ENCODE data around the gene TPRG1. TPM values are rescaled to one million over a fixed set of nuclear protein-coding genes. Genes with fewer than 3 reads are reported as not detected.

The TPRG1 gene
- total RNA-seq, 1 experiment from 2014 or later: 1.0 TPM

- BruUV-seq (replicated peaks): no TSS peak
- no peaks in the 10 kb centered on the region for H3K36me3 ChIP-seq (ENCODE audit: insufficient read depth, low read length, poor library complexity, severe bottlenecking)
- no peak for DNase-seq (ENCODE audit: low spot score)
- TF ChIP-seq EZH2 (IDR thresholded peaks at IDR 0.05; ENCODE audit: borderline replicate concordance, low read depth, low read length, poor library complexity, severe bottlenecking): no peak
- no peak for TF ChIP-seq CTCF (conservative IDR thresholded peaks at IDR 0.05; ENCODE audit: low read depth, low read length)
- intact Hi-C loops (cut with micrococcal nuclease; ENCODE audit: unreplicated experiment): no loop called here
- no peaks in the 10 kb centered on the region for H3K27me3 ChIP-seq (replicated peaks; ENCODE audit: insufficient read depth, low read depth, low read length, poor library complexity)
- ChIA-PET CTCF (no interaction called here), POLR2A (ENCODE audit: low non-redundant PET) (no interaction called here)
- H3K4me3 ChIP-seq (ENCODE audit: low read depth, low read length, poor library complexity, severe bottlenecking): no peak overlapping the region
- H3K9me3 ChIP-seq (ENCODE audit: low read depth, low read length, poor library complexity, severe bottlenecking): no peaks in the 10 kb centered on the region
- H3K27ac ChIP-seq (ENCODE audit: low read depth, low read length, poor library complexity, severe bottlenecking): no peak overlapping the region
- peaks cover 33% of the 10 kb centered on the region for H3K4me1 ChIP-seq (ENCODE audit: insufficient read depth, low read length, poor library complexity, severe bottlenecking)
These were observed 139.8 kb downstream of the TPRG1 start for GRCh38 chr3:189311521-189311920.

- no peaks in the 10 kb centered on the region for H3K36me3 ChIP-seq (ENCODE audit: insufficient read depth, low read length, poor library complexity, severe bottlenecking)
- H3K9me3 ChIP-seq (ENCODE audit: low read depth, low read length, poor library complexity, severe bottlenecking): no peaks in the 10 kb centered on the region
- TF ChIP-seq EZH2 (IDR thresholded peaks at IDR 0.05; ENCODE audit: borderline replicate concordance, low read depth, low read length, poor library complexity, severe bottlenecking) (no peak), CTCF (conservative IDR thresholded peaks at IDR 0.05; ENCODE audit: low read depth, low read length) (no peak)
- H3K4me3 ChIP-seq (ENCODE audit: low read depth, low read length, poor library complexity, severe bottlenecking): no peak overlapping the region
- H3K4me1 ChIP-seq (ENCODE audit: insufficient read depth, low read length, poor library complexity, severe bottlenecking): peaks cover 29% of the 10 kb centered on the region
- no peak overlapping the region for H3K27ac ChIP-seq (ENCODE audit: low read depth, low read length, poor library complexity, severe bottlenecking)
- ChIA-PET POLR2A (ENCODE audit: low non-redundant PET) (no interaction called here), CTCF (no interaction called here)
- H3K27me3 ChIP-seq (replicated peaks; ENCODE audit: insufficient read depth, low read depth, low read length, poor library complexity): no peaks in the 10 kb centered on the region
- intact Hi-C loops (cut with micrococcal nuclease; ENCODE audit: unreplicated experiment): no loop called here
- DNase-seq (ENCODE audit: low spot score): no peak
- no TSS peak for BruUV-seq (replicated peaks)
These were observed 141.1 kb downstream of the TPRG1 start for GRCh38 chr3:189312866-189313265.

GRCh38 chr3:189316296-189317019 lies 144.7 kb downstream of the TPRG1 start:
- Histone ChIP-seq H3K4me3 (ENCODE audit: low read depth, low read length, poor library complexity, severe bottlenecking) (no peak overlapping the region), H3K4me1 (ENCODE audit: insufficient read depth, low read length, poor library complexity, severe bottlenecking) (peaks cover 3% of the 10 kb centered on the region), H3K27me3 (replicated peaks; ENCODE audit: insufficient read depth, low read depth, low read length, poor library complexity) (no peaks in the 10 kb centered on the region), H3K27ac (ENCODE audit: low read depth, low read length, poor library complexity, severe bottlenecking) (no peak overlapping the region), H3K36me3 (ENCODE audit: insufficient read depth, low read length, poor library complexity, severe bottlenecking) (no peaks in the 10 kb centered on the region), H3K9me3 (ENCODE audit: low read depth, low read length, poor library complexity, severe bottlenecking) (no peaks in the 10 kb centered on the region)
- ChIA-PET CTCF (no interaction called here), POLR2A (ENCODE audit: low non-redundant PET) (no interaction called here)
- no peak for TF ChIP-seq EZH2 (IDR thresholded peaks at IDR 0.05; ENCODE audit: borderline replicate concordance, low read depth, low read length, poor library complexity, severe bottlenecking)
- TF ChIP-seq CTCF (conservative IDR thresholded peaks at IDR 0.05; ENCODE audit: low read depth, low read length): no peak
- intact Hi-C loops (cut with micrococcal nuclease; ENCODE audit: unreplicated experiment): no loop called here
- no peak for DNase-seq (ENCODE audit: low spot score)
- no TSS peak for BruUV-seq (replicated peaks)

Data from A673 (cell line).